GM12891 (cell line): ENCODE data around the gene FAM193A.

Source experiments
- PAX5 ChIP-seq: IDR thresholded peaks from 2 replicates; pipeline ENCODE4 v1.6.1; 2011; ENCODE audit warnings: low read length, moderate library complexity, mild to moderate bottlenecking; ENCODE audit not compliant: insufficient read depth, severe bottlenecking
- POLR2A ChIP-seq: IDR thresholded peaks from 2 replicates; pipeline ENCODE4 v1.6.1; 2011; ENCODE audit warnings: low read depth, low read length, control low read depth
- POLR2AphosphoS5 ChIP-seq: IDR thresholded peaks from 2 replicates; pipeline ENCODE4 v1.6.1; 2011; ENCODE audit warnings: low read depth, low read length, control low read depth
- POU2F2 ChIP-seq: IDR thresholded peaks from 2 replicates; pipeline ENCODE4 v1.6.1; 2011; ENCODE audit warnings: low read depth, mild to moderate bottlenecking, control low read depth, low read length, moderate library complexity
- SPI1 ChIP-seq: IDR thresholded peaks from 2 replicates; pipeline ENCODE4 v1.6.1; 2011; ENCODE audit warnings: low read depth, low read length, control low read depth
- TAF1 ChIP-seq: IDR thresholded peaks from 2 replicates; pipeline ENCODE4 v1.6.1; 2011; ENCODE audit warnings: low read depth, low read length, control low read depth

- no peak for TF ChIP-seq POLR2AphosphoS5
- TF ChIP-seq POLR2A: no peak
- TF ChIP-seq POU2F2: no peak
- TF ChIP-seq TAF1: no peak
- TF ChIP-seq SPI1: no peak
- TF ChIP-seq PAX5: no peak
Observed at GRCh38 chr4:2607822-2608221, 71.4 kb downstream of the FAM193A start.
